OCI-LY3 (cell line): ENCODE results near the gene SAMD11.

ENCODE experiments used
- EZH2phosphoT487 ChIP-seq: fragments of 200-600 bp; shearing (Covaris generic); IDR thresholded peaks from 2 replicates; pipeline ENCODE4 v1.6.1; 2018; ENCODE audit warnings: antibody characterized with exemption, mixed run types, low read depth
- TF ChIP-seq, protein P1 (sequence below): fragments of 200-600, 300-600 bp; sonication (generic); IDR thresholded peaks from 2 replicates; pipeline ENCODE4 v1.5.1; 2014; ENCODE audit warnings: antibody characterized with exemption, low read length, low read depth

DNA sequence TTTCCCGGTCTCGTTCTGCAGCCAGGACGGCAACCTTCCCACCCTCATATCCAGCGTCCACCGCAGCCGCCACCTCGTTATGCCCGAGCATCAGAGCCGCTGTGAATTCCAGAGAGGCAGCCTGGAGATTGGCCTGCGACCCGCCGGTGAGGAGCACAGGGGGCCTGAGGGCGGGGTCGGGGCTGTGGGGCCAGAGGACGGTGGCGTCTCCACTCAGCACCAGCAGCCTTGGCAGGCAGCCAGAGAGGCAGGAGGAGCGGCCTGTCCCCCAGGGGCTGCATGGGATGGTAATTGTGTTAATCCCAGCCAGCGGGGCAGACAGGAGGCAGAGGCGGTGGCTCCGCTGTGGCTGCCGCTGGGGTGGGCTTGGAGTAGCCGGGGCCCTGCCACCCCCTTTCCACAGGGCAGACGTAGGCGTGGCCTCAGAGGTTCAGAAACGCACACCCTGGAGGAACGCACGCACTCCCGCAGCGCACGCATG, 12.1 kb downstream of the SAMD11 start:
- TF ChIP-seq, protein P1, sequence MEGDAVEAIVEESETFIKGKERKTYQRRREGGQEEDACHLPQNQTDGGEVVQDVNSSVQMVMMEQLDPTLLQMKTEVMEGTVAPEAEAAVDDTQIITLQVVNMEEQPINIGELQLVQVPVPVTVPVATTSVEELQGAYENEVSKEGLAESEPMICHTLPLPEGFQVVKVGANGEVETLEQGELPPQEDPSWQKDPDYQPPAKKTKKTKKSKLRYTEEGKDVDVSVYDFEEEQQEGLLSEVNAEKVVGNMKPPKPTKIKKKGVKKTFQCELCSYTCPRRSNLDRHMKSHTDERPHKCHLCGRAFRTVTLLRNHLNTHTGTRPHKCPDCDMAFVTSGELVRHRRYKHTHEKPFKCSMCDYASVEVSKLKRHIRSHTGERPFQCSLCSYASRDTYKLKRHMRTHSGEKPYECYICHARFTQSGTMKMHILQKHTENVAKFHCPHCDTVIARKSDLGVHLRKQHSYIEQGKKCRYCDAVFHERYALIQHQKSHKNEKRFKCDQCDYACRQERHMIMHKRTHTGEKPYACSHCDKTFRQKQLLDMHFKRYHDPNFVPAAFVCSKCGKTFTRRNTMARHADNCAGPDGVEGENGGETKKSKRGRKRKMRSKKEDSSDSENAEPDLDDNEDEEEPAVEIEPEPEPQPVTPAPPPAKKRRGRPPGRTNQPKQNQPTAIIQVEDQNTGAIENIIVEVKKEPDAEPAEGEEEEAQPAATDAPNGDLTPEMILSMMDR, result no peak
- TF ChIP-seq EZH2phosphoT487, result no peak
